ENCODE data around the gene SCMH1.
"Not testable (repeated sequence)": the region's sequence is repeated elsewhere in the genome, so short reads cannot be mapped to it uniquely, and the experiment has no call there.

The SCMH1 gene

DNA sequence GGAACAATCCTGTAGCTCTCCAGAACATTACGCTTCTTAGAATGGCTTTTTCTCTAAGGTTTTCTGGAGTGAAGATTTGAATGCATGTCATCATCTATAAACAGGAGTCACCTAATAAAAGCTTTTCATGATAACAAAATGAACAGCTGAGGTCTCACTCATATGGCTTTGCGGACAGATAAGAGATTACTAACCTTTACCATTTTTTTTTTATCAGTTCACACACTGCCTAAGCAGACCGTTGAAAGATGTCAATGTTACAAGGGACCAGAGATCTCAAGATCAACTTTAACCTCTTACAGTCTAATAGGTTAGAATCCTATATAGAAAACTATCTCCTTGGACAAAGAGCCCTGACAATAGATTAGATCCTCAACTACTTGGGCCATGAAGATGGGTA, 41.4 kb downstream of the SCMH1 start:
- no peak for DNase-seq

- no peak for DNase-seq
Measured at GRCh38 chr1:41199375-41199774, 42.7 kb downstream of the SCMH1 start.

DNA sequence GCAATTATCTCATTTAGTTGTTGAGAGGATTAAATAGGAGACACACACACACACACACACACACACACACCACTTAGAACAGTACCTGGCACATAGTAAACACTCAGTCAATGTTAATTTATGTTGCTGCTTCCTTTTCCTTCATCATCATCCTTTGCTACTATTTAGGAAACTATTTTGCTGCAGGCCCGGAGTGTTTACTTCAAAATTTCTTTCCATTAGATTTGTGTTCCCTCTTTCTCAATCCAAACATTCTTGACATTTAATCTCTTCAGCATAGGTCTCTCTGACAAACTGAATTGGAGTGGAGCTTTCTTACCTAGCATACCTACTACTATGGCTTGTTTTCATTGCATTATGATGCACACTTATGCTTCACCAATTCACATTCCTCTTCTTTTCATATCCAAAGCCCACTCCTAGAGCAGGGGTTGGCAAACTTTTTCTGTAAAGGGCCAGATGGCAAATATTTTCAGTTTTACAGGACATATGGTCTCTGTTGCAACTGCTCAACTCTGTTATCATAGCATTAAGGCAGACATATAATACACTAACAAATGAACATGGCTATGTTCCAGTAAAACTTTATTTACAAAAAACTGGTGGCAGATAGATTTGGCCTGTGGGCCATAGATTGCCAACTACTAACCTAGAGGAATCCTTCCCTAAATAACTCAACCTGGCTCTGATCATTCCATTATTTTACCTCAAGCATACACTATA, 49.5 kb downstream of the SCMH1 start:
- DNase-seq, result no peak

DNA sequence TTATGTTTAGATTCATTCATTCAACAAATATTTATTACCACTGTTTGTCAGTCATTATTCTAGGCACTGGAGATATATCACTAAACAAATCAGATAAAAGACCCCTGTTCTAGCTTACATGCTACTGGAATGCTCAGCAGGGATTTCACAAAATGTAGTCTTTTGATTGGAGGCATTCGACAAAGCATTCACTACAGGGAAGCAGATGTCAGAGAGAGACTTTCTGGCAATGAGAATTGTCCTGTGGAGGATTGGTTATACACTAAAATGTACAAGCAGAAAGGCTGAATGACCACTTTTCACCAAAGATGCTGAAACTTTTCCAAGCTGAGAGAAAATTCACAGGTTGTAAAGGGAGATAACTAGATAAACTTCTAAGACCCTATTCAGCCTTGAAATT, 57.7 kb downstream of the SCMH1 start:
- DNase-seq, result no peak

DNA sequence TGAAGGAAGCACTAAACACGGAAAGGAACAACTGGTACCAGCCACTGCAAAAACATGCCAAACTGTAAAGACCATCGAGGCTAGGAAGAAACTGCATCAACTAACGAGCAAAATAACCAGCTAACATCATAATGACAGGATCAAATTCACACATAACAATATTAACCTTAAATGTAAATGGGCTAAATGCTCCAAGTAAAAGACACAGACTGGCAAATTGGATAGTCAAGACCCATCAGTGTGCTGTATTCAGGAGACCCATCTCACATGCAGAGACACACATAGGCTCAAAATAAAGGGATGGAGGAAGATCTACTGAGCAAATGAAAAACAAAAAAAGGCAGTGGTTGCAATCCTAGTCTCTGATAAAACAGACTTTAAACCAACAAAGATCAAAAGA, 63.9 kb downstream of the SCMH1 start:
- DNase-seq, result not testable (repeated sequence)

GRCh38 chr1:41175546-41175945, 66.6 kb downstream of the SCMH1 start:
- DNase-seq, result peak; percentile 18

- DNase-seq, result no peak
Measured at GRCh38 chr1:41174170-41174569, 67.9 kb downstream of the SCMH1 start.

DNA sequence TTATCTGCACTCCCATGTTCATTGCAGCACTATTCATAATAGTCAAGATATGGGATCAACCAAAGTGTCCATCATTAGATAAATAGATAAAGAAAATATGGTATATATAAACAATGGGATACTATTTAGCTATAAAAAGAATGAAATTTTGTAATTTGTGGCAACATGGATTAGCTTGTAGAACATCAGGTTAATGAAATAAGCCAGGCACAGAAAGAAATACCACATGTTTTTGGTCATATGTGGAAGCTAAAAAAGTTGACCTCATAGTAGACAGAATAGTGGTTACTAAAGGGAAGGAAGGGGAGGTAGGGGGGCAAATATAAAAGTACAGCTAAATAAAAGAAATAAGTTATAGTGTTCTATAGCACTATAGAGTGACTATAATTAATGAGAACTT, 68.5 kb downstream of the SCMH1 start:
- DNase-seq, result no peak

GRCh38 chr1:41171266-41171874, 70.7 kb downstream of the SCMH1 start:
- no peak for DNase-seq

DNA sequence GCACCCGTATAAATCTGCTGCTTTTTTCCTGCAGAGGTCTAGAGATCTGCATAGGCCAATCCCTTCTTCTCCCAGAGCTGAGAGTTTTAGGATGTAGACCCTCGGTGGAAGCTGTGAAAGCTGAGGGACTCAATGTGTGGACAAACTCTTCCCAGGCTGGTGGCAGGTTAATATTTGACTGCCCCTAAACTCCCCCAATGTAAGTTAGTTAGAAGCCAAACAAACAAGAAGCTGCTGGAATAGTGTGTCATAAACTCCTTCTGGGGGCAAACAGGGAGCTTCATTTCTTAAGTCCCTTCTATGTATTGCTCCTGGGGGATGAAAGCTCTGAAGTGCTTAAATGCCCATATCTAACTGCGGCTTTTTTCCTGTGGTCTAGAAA, 72.3 kb downstream of the SCMH1 start:
- DNase-seq, result no peak

GRCh38 chr1:41169066-41169798, 72.9 kb downstream of the SCMH1 start:
- DNase-seq, result no peak

DNA sequence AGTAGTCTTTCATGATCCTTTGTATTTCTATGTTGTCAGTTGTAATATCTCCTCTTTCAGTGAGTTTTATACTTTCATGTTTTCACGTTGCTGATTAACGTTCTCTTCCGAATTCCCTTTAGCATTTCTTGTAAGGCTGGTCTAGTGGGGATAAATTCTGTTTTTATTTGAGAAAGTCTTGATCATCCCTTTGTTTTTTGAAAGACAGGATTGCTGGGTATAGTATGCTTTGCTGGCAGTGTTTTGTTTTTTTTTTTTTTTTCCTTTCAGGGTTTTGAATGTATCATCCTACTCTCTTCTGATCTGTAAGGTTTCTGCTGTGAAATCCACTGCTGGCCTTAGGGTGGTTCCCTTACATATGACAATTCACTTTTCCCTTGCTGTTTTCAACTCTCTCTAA, 74.4 kb downstream of the SCMH1 start:
- no peak for DNase-seq

GRCh38 chr1:41164727-41165126, 77.4 kb downstream of the SCMH1 start:
- no peak for DNase-seq

- DNase-seq, result no peak
Measured at GRCh38 chr1:41162441-41162840, 79.7 kb downstream of the SCMH1 start.

DNA sequence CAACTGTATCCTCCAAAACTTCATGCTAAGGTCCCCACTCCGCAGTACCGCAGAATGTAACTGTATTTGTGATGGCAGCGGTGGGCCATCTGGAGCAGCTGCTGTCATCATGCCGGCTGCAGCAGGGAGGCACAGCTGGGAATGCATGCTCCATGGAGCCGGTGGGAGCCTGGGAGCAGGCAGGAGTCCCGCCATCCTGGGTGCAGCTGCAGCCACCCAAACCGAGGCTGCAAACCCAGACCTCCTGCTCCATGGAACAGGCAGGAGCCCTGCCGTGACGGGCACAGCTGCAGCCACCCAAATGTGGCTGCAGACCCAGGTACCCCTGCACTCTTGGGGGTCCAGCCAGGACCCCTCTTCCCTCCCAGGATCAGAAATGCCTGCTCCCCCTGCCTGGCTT, 80.3 kb downstream of the SCMH1 start:
- no peak for DNase-seq

GRCh38 chr1:41160498-41161110, 81.5 kb downstream of the SCMH1 start:
- DNase-seq, result no peak

DNA sequence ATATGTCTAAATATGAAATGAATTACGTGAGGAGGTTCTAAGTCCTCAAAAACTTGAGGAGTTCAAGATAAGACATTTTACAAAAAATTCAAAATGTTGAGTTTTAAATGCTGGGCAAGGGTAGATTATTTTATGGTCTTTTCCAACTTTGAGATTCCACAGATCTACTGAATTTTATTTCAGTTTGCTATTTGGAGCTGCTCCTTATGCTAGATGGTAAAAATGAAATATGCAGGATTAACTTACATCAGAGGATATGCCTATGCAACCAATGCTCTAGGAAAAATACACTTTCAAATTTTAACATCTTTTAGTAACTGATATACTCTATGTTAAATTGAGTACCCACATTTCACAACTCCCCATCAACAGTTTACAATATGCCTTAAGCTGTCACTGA, 83.1 kb downstream of the SCMH1 start:
- DNase-seq, result no peak

- no peak for DNase-seq
Measured at GRCh38 chr1:41158147-41158875, 83.8 kb downstream of the SCMH1 start.

- DNase-seq, result no peak
Measured at GRCh38 chr1:41155105-41155504, 87.0 kb downstream of the SCMH1 start.

GRCh38 chr1:41153750-41154274, 88.3 kb downstream of the SCMH1 start:
- DNase-seq, result no peak

- DNase-seq, result peak; percentile 96
Measured at GRCh38 chr1:41152622-41153044, 89.5 kb downstream of the SCMH1 start.

- peak; percentile 39 for DNase-seq
Measured at GRCh38 chr1:41151846-41152245, 90.3 kb downstream of the SCMH1 start.

DNA sequence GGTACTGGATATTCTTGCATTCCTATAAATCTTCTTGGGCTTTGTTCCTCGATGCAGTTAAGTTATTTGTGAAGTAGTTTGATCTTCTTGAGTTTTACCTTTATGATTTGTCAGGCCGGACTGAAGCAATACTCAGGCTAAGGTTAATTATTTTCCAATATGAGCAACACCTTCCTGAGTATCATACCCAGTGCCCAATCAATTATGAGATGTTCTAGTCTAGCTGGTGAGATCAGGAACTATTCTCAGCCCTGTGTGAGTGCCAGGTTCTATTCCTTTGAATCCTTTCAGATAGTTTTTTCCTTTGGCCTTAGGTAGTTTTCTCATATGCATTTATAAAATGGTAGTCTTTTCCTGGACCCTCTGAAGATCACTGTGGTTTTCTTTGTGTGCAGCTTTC, 92.5 kb downstream of the SCMH1 start:
- no peak for DNase-seq
